ENCODE data around the gene CDKN2AIP.

- TF ChIP-seq POLR2A (IDR thresholded peaks at IDR 0.05; ENCODE audit: low read length): no peak
- no peak for TF ChIP-seq GATA1 (IDR thresholded peaks at IDR 0.05; ENCODE audit: low read depth, low read length)
Observed at GRCh38 chr4:183405303-183405702, 39.1 kb upstream of the CDKN2AIP start.
